CD4-positive, alpha-beta T cell treated with Interleukin-10 for 1 hour (primary cell): ENCODE results near the gene ANKRD33.
"Not testable (repeated sequence)": the region's sequence is repeated elsewhere in the genome, so short reads cannot be mapped to it uniquely, and the experiment has no call there.

Experiments
- DNase-seq: peaks from one replicate; pipeline ENCODE4 v3.0.0-alpha.2; 2020

ANKRD33 gene

GRCh38 chr12:51883998-51884675, 3.8 kb upstream of the ANKRD33 start:
- DNase-seq = no peak

- no peak for DNase-seq
Measured at GRCh38 chr12:51884676-51885229, 3.1 kb upstream of the ANKRD33 start.

GRCh38 chr12:51885294-51886020, 2.4 kb upstream of the ANKRD33 start:
- DNase-seq = not testable (repeated sequence)

GRCh38 chr12:51886021-51886710, 1.7 kb upstream of the ANKRD33 start:
- peak; percentile 54 for DNase-seq

GRCh38 chr12:51888316-51889215, 663 bp downstream of the ANKRD33 start:
- DNase-seq = no peak

- DNase-seq = no peak
Measured at GRCh38 chr12:51889216-51890132, 1.6 kb downstream of the ANKRD33 start.

- DNase-seq = no peak
Measured at GRCh38 chr12:51890133-51890464, 2.2 kb downstream of the ANKRD33 start.

GRCh38 chr12:51890511-51891171, 2.7 kb downstream of the ANKRD33 start:
- no peak for DNase-seq

- no peak for DNase-seq
Measured at GRCh38 chr12:51891843-51892242, 3.9 kb downstream of the ANKRD33 start.

- no peak for DNase-seq
Measured at GRCh38 chr12:51893786-51894185, 5.9 kb downstream of the ANKRD33 start.

GRCh38 chr12:51895378-51896135, 7.7 kb downstream of the ANKRD33 start:
- DNase-seq = no peak

- DNase-seq = no peak
Measured at GRCh38 chr12:51896236-51896635, 8.3 kb downstream of the ANKRD33 start.

- no peak for DNase-seq
Measured at GRCh38 chr12:51897181-51897580, 9.3 kb downstream of the ANKRD33 start.

- DNase-seq = no peak
Measured at GRCh38 chr12:51898506-51898905, 10.6 kb downstream of the ANKRD33 start.

- no peak for DNase-seq
Measured at GRCh38 chr12:51898937-51899336, 11.0 kb downstream of the ANKRD33 start.

GRCh38 chr12:51900323-51900889, 12.5 kb downstream of the ANKRD33 start:
- DNase-seq = no peak

GRCh38 chr12:51901121-51901817, 13.4 kb downstream of the ANKRD33 start:
- no peak for DNase-seq

GRCh38 chr12:51901881-51902280, 14.0 kb downstream of the ANKRD33 start:
- no peak for DNase-seq

- DNase-seq = no peak
Measured at GRCh38 chr12:51904951-51905470, 17.1 kb downstream of the ANKRD33 start.
